Inflammatory macrophage treated with lipopolysaccharide for 1 hour (primary cell): ENCODE measurements around the gene PAIP2B.
"Not testable (repeated sequence)": the region's sequence is repeated elsewhere in the genome, so short reads cannot be mapped to it uniquely, and the experiment has no call there.

Experiments used
- DNase-seq, 2 donors: peaks; one replicate each; pipeline ENCODE4 v3.0.0-alpha.2; 2020 to 2022

The PAIP2B gene

GRCh38 chr2:71226965-71227560, at the start of gene PAIP2B:
Gene PAIP2B, minus strand, starts transcription at chr2:71227103. Its CDS starts 24,514 bp downstream, at chr2:71202589.
- DNase-seq: peak; percentile 98 to 99

GRCh38 chr2:71275939-71276310, 49.0 kb upstream of the PAIP2B start:
- no peak for DNase-seq

GRCh38 chr2:71269511-71270090, 42.7 kb upstream of the PAIP2B start:
- DNase-seq: no peak

GRCh38 chr2:71263386-71263785, 36.5 kb upstream of the PAIP2B start:
- DNase-seq: no peak

GRCh38 chr2:71261534-71261933, 34.6 kb upstream of the PAIP2B start:
- DNase-seq: no peak

- DNase-seq: no peak
Measured at GRCh38 chr2:71256421-71256820, 29.5 kb upstream of the PAIP2B start.

GRCh38 chr2:71254776-71255175, 27.9 kb upstream of the PAIP2B start:
- DNase-seq: no peak

GRCh38 chr2:71254078-71254477, 27.2 kb upstream of the PAIP2B start:
- no peak for DNase-seq

- DNase-seq: no peak
Measured at GRCh38 chr2:71253476-71253875, 26.6 kb upstream of the PAIP2B start.

GRCh38 chr2:71252862-71253261, 26.0 kb upstream of the PAIP2B start:
- no peak for DNase-seq

- no peak for DNase-seq
Measured at GRCh38 chr2:71250935-71251334, 24.0 kb upstream of the PAIP2B start.

GRCh38 chr2:71244302-71244660, 17.4 kb upstream of the PAIP2B start:
- no peak for DNase-seq

GRCh38 chr2:71243634-71244301, 16.9 kb upstream of the PAIP2B start:
- DNase-seq: no peak

- no peak for DNase-seq
Measured at GRCh38 chr2:71240794-71241193, 13.9 kb upstream of the PAIP2B start.

- no peak for DNase-seq
Measured at GRCh38 chr2:71238089-71238488, 11.2 kb upstream of the PAIP2B start.

GRCh38 chr2:71235930-71236587, 9.2 kb upstream of the PAIP2B start:
- no peak for DNase-seq

- not testable (repeated sequence) for DNase-seq
Measured at GRCh38 chr2:71233072-71233471, 6.2 kb upstream of the PAIP2B start.

GRCh38 chr2:71226096-71226964, 573 bp downstream of the PAIP2B start:
- no peak for DNase-seq

GRCh38 chr2:71224935-71225334, 2.0 kb downstream of the PAIP2B start:
- no peak for DNase-seq

- no peak for DNase-seq
Measured at GRCh38 chr2:71224457-71224856, 2.4 kb downstream of the PAIP2B start.

- peak; percentile 30 to 45 for DNase-seq
Measured at GRCh38 chr2:71223767-71224333, 3.1 kb downstream of the PAIP2B start.

- no peak for DNase-seq
Measured at GRCh38 chr2:71220743-71221142, 6.2 kb downstream of the PAIP2B start.

GRCh38 chr2:71216501-71216900, 10.4 kb downstream of the PAIP2B start:
- DNase-seq: no peak
